ENCODE data around the gene ZFYVE19.
"Not testable (repeated sequence)": the region's sequence is repeated elsewhere in the genome, so short reads cannot be mapped to it uniquely, and the experiment has no call there.

The ZFYVE19 gene

GRCh38 chr15:40847223-40847961 lies 40.5 kb downstream of the ZFYVE19 start:
- DNase-seq, result no peak

GRCh38 chr15:40850576-40851112 lies 43.8 kb downstream of the ZFYVE19 start:
- DNase-seq, result no peak

- no peak for DNase-seq
Measured at GRCh38 chr15:40852529-40852928, 45.6 kb downstream of the ZFYVE19 start.

- no peak for DNase-seq
Measured at GRCh38 chr15:40853241-40853890, 46.5 kb downstream of the ZFYVE19 start.

- no peak for DNase-seq
Measured at GRCh38 chr15:40854161-40854560, 47.3 kb downstream of the ZFYVE19 start.

- no peak for DNase-seq
Measured at GRCh38 chr15:40855706-40856234, 48.9 kb downstream of the ZFYVE19 start.

GRCh38 chr15:40856746-40857145 lies 49.9 kb downstream of the ZFYVE19 start:
- no peak for DNase-seq

- DNase-seq, result peak; percentile 78
Measured at GRCh38 chr15:40857601-40858341, 50.9 kb downstream of the ZFYVE19 start.

GRCh38 chr15:40858706-40859105 lies 51.8 kb downstream of the ZFYVE19 start:
- no peak for DNase-seq

GRCh38 chr15:40859206-40859851 lies 52.4 kb downstream of the ZFYVE19 start:
- DNase-seq, result peak; percentile 84

GRCh38 chr15:40861147-40861546 lies 54.3 kb downstream of the ZFYVE19 start:
- DNase-seq, result not testable (repeated sequence)

- no peak for DNase-seq
Measured at GRCh38 chr15:40863660-40864270, 56.9 kb downstream of the ZFYVE19 start.

All from T-helper 9 cell (primary cell).